Adrenal gland (tissue), 19 donors: ENCODE measurements around the gene SH3BP5L. TPM values are rescaled to one million over a fixed set of nuclear protein-coding genes. Genes with fewer than 3 reads are reported as not detected.

Experiments used
- DNase-seq, 7 donors: peaks; one replicate each; pipeline ENCODE4 v3.0.0-alpha.2; 2019 to 2020
- H3K27ac ChIP-seq, 5 donors: fragments of 200-600 bp; sonication (generic) in 4 of 5; 1 replicate in 3 of 5; 2 replicates in 2 of 5; pipeline versions ENCODE4 v1.5.1 to v1.8.0; 2016 to 2020; ENCODE audit warnings: mild to moderate bottlenecking in 1 of 5
- H3K27me3 ChIP-seq: fragments of 200-600 bp; 2 replicates; pipeline ENCODE4 v1.8.0; 2021
- H3K36me3 ChIP-seq, 2 donors: fragments of 200-600 bp; replicated peaks in 1 of 2; 1 replicate in 1 of 2; 2 replicates in 1 of 2; pipeline versions ENCODE4 v1.5.1 to v1.8.0; 2018 to 2022
- H3K4me1 ChIP-seq, 2 donors: fragments of 200-600 bp; replicated peaks in 1 of 2; 1 replicate in 1 of 2; 2 replicates in 1 of 2; pipeline versions ENCODE4 v1.5.1 to v1.8.0; 2018 to 2021
- H3K4me3 ChIP-seq, 4 donors: fragments of 200-600 bp; sonication (generic) in 3 of 4; one replicate each; pipeline ENCODE4 v1.5.1; 2016 to 2018
- H3K9me3 ChIP-seq, 3 donors: fragments of 200-600 bp; sonication (generic) in 1 of 3; replicated peaks in 1 of 3; 1 replicate in 2 of 3; 2 replicates in 1 of 3; pipeline versions ENCODE4 v1.5.1 to v1.8.0; 2016 to 2021
- CTCF ChIP-seq, 6 experiments: fragments of 450-650 bp in 4 of 6; fragments of 200-600 bp in 2 of 6; sonication (generic) in 1 of 6; IDR thresholded peaks; 1 replicate in 5 of 6; 2 replicates in 1 of 6; pipeline versions ENCODE4 v1.5.1 to v1.8.0; 2016 to 2021; ENCODE audit warnings: antibody characterized with exemption in 6 of 6, mild to moderate bottlenecking in 2 of 6, moderate library complexity in 1 of 6
- POLR2A ChIP-seq, 2 donors: fragments of 450-650 bp; IDR thresholded peaks; one replicate each; pipeline ENCODE4 v1.6.1; 2017; ENCODE audit warnings: antibody characterized with exemption in 2 of 2, mild to moderate bottlenecking in 2 of 2, moderate library complexity in 1 of 2
- WGBS, 4 donors: extraction: QIAGEN DNeasy Blood & Tissue Kit in 2 of 4; methylation state at CpG; one replicate each; pipeline versions ENCODE4 v1.1.5 to v1.1.7; 2013 to 2017; 5-methylcytosine and 5-hydroxymethylcytosine counted together
- intact Hi-C, 2 donors: fragments of 100-400 bp; cut with DNase I; formaldehyde crosslinking; loops; one replicate each; pipeline versions ENCODE4 v1.14.1 to v1.15.0; 2022 to 2023
- long read RNA-seq, 10 donors: library from polyadenylated mRNA in 3 of 10; unstranded in 2 of 10; stranded (forward) in 1 of 10; transcript quantifications; one replicate each; pipeline ENCODE4 v2.0.0 and lab custom pipeline, GENCODE V29; 2021 to 2026
- polyA plus RNA-seq, 3 donors: library from polyadenylated mRNA; stranded (reverse); fragments of 200-250 nt in 2 of 3; fragments of 350-450 nt in 1 of 3; fragmentation: Illumina TruSeq in 1 of 3; extraction: RNeasy Lipid Tissue Mini Kit (QIAGEN cat#74804) in 1 of 3; gene quantifications; one replicate each; pipeline ENCODE4 v1.2.3, GENCODE V29; 2013 to 2014
- total RNA-seq, 9 donors: library from RNA; depleted of rRNA in 4 of 9; stranded (reverse); fragments of >200 nt in 4 of 9; fragments of 120-200 nt in 1 of 9; fragmentation: NEBNext Ultra II Directional in 1 of 9; extraction: Animal tissue kit (Norgen Biotek cat#: 25700) in 1 of 9; gene quantifications; one replicate each; pipeline versions ENCODE4 v1.1.0 to v1.2.4, GENCODE V29; 2013 to 2023
- donor health status: healthy with polysubstance abuse.
- donor health status: Bipolar disorder and iron deficiency.
- donor health status: DM: yes; HTN: yes; CAD: no.
- donor health status: DM: no; HTN: no; CAD: no.
- donor health status: DM: no; HTN: no; CAD: no.
- donor health status: DM: yes; HTN: yes; CAD: no.

Gene SH3BP5L
- total RNA-seq (10 to 100 TPM; 19.3 to 36.9 (median 27.1) TPM), polyA plus RNA-seq (10 to 100 TPM; 15.4 to 29.2 (median 16.9) TPM)
- long read RNA-seq, donor 1, transcript SH3BP5L-201 (7 exons, 3,861 nt): major isoform, 6 of 8 reads
- long read RNA-seq, donor 1, partial matches to known transcripts: 0 of 8 reads
- long read RNA-seq, donor 1, other reads (novel, unspliced or antisense): 0 of 8 reads
- long read RNA-seq, donor 2, partial matches to known transcripts: 8 of 12 reads
- long read RNA-seq, donor 2, other reads (novel, unspliced or antisense): 0 of 12 reads
- long read RNA-seq, donor 3, partial matches to known transcripts: 0 of 2 reads
- long read RNA-seq, donor 3, other reads (novel, unspliced or antisense): 0 of 2 reads
- long read RNA-seq, donor 4, partial matches to known transcripts: 1 of 2 reads
- long read RNA-seq, donor 4, other reads (novel, unspliced or antisense): 1 of 2 reads
- long read RNA-seq, donor 5, transcript SH3BP5L-201 (7 exons, 3,861 nt): major isoform, 18 of 23 reads
- long read RNA-seq, donor 5, partial matches to known transcripts: 2 of 23 reads
- long read RNA-seq, donor 5, other reads (novel, unspliced or antisense): 3 of 23 reads
- long read RNA-seq, donor 6, partial matches to known transcripts: 0 of 1 reads
- long read RNA-seq, donor 6, other reads (novel, unspliced or antisense): 1 of 1 reads
- long read RNA-seq, donor 7, partial matches to known transcripts: 0 of 1 reads
- long read RNA-seq, donor 7, other reads (novel, unspliced or antisense): 0 of 1 reads
- long read RNA-seq, donor 8, transcript SH3BP5L-201 (7 exons, 3,861 nt): major isoform, 5 of 5 reads
- long read RNA-seq, donor 8, partial matches to known transcripts: 0 of 5 reads
- long read RNA-seq, donor 8, other reads (novel, unspliced or antisense): 0 of 5 reads
- long read RNA-seq, donor 9, partial matches to known transcripts: 0 of 3 reads
- long read RNA-seq, donor 9, other reads (novel, unspliced or antisense): 0 of 3 reads
- long read RNA-seq, donor 10, partial matches to known transcripts: 0 of 5 reads
- long read RNA-seq, donor 10, other reads (novel, unspliced or antisense): 0 of 5 reads

- WGBS, 4 donors: 0 to 1% (median 1%) methylated on average over 40 to 56 of the region's 56 CpGs
These were observed at the start of gene SH3BP5L for GRCh38 chr1:248825909-248826760. SH3BP5L (minus strand) TSS chr1:248825915; CDS start chr1:248824935, 980 bp downstream.

GRCh38 chr1:248873993-248874533 is 48.3 kb upstream of the SH3BP5L start:
- Histone ChIP-seq H3K4me1 (no peaks in the 10 kb centered on the region), H3K27me3 (no peaks in the 10 kb centered on the region), H3K9me3 (no peaks in the 10 kb centered on the region), H3K36me3 (no peaks in the 10 kb centered on the region), H3K4me3 (peak overlapping the region in 2 of 4 donors; percentile 58 to 63), H3K27ac (peak overlapping the region; percentile 76 to 97 (median 95))
- TF ChIP-seq POLR2A (IDR thresholded peaks at IDR 0.05): no peak
- peak in 1 of 6 experiments; percentile 5 for TF ChIP-seq CTCF (IDR thresholded peaks at IDR 0.05)
- peak in 6 of 7 donors; percentile 66 to 94 (median 76) for DNase-seq
- intact Hi-C loops: no loop called here
- 2 to 7% (median 5%) methylated on average over 13 to 23 of the region's 23 CpGs for WGBS, 4 donors

More at GRCh38 chr1:248825909-248826760, at the start of gene SH3BP5L:
- Histone ChIP-seq H3K27me3 (no peaks in the 10 kb centered on the region), H3K27ac (peak within 1 kb of the TSS; percentile 85 to 98 (median 94)), H3K9me3 (no peaks in the 10 kb centered on the region), H3K36me3 (peaks cover 0 to 5% of the 10 kb centered on the region in 2 donors), H3K4me1 (peaks cover 34 to 47% of the 10 kb centered on the region in 2 donors), H3K4me3 (peak within 1 kb of the TSS; percentile 40 to 93 (median 81))
- intact Hi-C loops: no loop called here
- DNase-seq: peak; percentile 90 to 97 (median 95)
- TF ChIP-seq CTCF (IDR thresholded peaks at IDR 0.05): peak in 5 of 6 experiments; percentile 30 to 59 (median 44)
- peak; percentile 60 to 71 for TF ChIP-seq POLR2A (IDR thresholded peaks at IDR 0.05)

GRCh38 chr1:248873409-248873992 is 47.8 kb upstream of the SH3BP5L start:
- Histone ChIP-seq H3K9me3 (no peaks in the 10 kb centered on the region), H3K4me3 (peak overlapping the region in 3 of 4 donors; percentile 27 to 63 (median 58)), H3K27me3 (no peaks in the 10 kb centered on the region), H3K36me3 (no peaks in the 10 kb centered on the region), H3K4me1 (no peaks in the 10 kb centered on the region), H3K27ac (peak overlapping the region; percentile 76 to 97 (median 95))
- intact Hi-C loops: no loop called here
- peak; percentile 78 to 87 for TF ChIP-seq POLR2A (IDR thresholded peaks at IDR 0.05)
- no peak for TF ChIP-seq CTCF (IDR thresholded peaks at IDR 0.05)
- 0 to 1% (median 1%) methylated on average over 15 to 41 of the region's 41 CpGs for WGBS, 4 donors
- peak; percentile 92 to 99 (median 96) for DNase-seq
